ENCODE measurements around the gene TIMD4.

DNA sequence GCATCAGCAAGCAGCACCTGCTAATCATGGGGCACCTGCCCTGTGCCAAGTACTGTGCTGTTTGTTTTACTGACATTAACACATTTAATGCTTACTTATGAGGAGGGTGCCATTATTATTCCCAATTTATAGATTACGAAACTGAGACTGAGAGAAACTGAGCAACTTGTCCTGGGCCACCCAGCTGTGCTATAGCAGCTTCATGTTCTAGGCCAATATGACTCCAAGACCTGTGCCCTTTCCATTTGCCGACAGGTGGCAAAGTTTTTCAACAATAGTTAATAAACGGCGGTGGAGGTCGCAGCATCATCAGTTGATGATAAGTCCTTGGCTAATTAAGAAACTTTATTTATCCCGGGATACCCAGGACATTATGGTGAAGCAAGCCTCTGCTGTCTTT is 55.4 kb downstream of the TIMD4 start:
- TF ChIP-seq, protein P1, sequence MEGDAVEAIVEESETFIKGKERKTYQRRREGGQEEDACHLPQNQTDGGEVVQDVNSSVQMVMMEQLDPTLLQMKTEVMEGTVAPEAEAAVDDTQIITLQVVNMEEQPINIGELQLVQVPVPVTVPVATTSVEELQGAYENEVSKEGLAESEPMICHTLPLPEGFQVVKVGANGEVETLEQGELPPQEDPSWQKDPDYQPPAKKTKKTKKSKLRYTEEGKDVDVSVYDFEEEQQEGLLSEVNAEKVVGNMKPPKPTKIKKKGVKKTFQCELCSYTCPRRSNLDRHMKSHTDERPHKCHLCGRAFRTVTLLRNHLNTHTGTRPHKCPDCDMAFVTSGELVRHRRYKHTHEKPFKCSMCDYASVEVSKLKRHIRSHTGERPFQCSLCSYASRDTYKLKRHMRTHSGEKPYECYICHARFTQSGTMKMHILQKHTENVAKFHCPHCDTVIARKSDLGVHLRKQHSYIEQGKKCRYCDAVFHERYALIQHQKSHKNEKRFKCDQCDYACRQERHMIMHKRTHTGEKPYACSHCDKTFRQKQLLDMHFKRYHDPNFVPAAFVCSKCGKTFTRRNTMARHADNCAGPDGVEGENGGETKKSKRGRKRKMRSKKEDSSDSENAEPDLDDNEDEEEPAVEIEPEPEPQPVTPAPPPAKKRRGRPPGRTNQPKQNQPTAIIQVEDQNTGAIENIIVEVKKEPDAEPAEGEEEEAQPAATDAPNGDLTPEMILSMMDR (conservative IDR thresholded peaks at IDR 0.05): no peak
- no peak for TF ChIP-seq EZH2 (IDR thresholded peaks at IDR 0.05; ENCODE audit: low read depth)

Measured in PC-9 (cell line).